HS-27A (cell line): ENCODE data around the gene ESPNL.
A peak's percentile ranks its signal among the peaks of the same experiment; 100 is the strongest.

Source experiments
- DNase-seq: peaks from one replicate; pipeline ENCODE4 v3.0.0-alpha.2; 2012; ENCODE audit warnings: low read depth, missing footprints

ESPNL gene

GRCh38 chr2:238142382-238143205 lies 42.5 kb downstream of the ESPNL start:
- DNase-seq = no peak

DNA sequence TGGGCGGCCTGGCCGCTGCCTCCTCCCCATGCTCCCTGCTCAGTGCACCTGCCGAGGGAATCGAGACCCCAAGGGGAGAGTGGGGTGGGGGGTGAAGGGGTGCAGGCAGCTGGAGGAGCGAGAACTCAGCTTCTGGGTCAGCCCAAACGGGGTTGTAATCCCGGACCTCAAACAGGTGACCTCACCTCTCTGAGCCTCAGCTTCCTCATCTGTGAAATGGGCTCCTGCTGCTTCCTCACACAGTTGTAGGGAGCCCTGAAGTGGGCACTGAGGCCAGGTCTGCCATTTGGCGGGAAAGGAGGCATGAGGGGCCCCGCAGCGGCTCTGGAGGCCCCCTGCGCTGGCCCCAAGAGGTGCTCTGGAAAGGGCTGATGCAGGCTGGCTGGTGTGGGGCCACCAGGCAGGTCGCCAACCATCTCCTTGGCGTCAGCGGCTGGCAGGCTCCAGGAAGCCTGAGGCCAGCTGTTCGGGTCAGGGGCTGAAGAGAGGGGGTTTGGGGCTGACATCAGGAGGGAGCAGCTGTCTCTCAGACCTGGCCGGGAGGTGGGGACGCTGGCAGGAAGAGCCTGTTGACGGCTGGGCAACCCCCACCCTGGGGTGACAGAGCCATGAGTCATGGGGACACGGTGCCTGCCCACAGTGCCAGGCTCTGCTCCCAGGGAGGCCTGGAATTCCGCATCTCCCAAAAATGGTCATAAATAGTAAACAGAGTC lies 43.3 kb downstream of the ESPNL start:
- DNase-seq = peak; percentile 14

GRCh38 chr2:238144262-238144661 lies 44.1 kb downstream of the ESPNL start:
- no peak for DNase-seq

DNA sequence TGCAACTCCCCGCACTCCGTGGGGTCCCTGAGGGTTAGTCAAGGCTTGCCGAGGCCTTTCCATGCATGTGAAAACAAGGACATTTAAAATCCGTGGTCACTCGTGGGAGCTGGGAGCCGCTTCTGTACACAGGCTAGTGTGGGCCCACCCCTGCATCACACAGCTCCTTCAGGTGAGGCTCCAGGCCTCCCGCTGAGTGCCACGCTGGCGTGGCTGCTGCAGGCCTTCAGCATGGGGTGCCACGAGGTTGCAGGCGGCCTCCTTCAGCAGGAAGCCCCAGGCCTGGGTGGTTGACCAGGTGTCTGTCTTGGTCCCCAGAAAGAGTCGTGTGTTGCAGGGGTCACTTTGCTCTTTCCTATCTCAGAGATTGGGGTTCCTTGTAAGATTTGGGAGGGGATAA lies 44.9 kb downstream of the ESPNL start:
- no peak for DNase-seq

- DNase-seq = no peak
These were observed 45.7 kb downstream of the ESPNL start for GRCh38 chr2:238145851-238146250.

DNA sequence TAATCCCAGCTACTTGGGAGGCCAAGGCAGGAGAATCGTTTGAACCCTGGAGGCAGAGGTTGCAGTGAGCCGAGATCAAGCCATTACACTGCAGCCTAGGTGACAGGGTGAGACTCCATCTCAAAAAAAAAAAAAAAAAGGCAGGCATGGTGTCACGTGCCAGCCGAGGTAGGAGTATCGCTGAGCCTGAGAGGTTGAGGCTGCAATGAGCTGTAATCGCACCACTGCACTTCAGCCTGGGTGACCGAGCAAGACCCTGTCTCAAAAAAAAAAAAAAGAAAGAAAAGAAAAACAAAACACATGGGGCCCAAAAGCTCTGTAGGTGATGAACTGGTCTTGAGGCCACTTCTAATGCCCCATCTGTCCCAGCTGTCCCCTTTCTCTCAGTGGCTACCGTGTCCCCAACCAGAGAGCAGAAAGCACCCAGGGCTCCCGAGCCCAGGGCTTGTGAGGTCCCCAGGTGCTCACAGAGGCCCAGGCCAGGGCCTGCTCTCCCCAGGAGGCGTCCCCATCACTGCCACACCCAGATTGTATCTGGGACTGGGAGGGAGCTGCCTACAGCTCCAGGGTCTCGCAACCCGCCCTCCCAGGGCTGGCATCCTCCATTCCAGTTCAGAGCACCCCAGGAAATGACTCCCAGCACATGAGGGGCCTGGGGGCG lies 46.9 kb downstream of the ESPNL start:
- DNase-seq = no peak

- DNase-seq = no peak
These were observed 48.8 kb downstream of the ESPNL start for GRCh38 chr2:238148981-238149380.

- no peak for DNase-seq
These were observed 49.9 kb downstream of the ESPNL start for GRCh38 chr2:238149841-238150572.

GRCh38 chr2:238150686-238151085 lies 50.5 kb downstream of the ESPNL start:
- no peak for DNase-seq

DNA sequence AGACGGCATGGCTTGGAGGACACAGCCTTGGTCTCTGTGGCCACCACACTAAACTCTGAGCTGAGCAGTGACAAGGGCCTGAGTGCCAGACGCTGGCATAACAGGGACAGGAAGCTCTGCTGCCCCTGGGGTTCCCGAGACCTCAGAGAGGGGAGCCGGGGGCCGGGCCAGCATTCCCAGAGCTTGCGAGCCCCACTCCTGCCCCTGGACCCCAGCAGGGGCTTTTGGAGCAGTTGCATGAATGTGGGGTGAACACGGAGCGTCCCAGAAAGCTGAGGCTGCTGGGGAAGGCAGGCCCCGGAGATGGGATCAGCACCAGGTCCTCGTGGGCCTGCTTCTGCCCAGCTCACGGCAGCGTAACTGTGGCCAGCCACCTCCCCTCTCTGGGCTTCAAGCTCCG lies 51.1 kb downstream of the ESPNL start:
- DNase-seq = no peak

- DNase-seq = no peak
These were observed 51.6 kb downstream of the ESPNL start for GRCh38 chr2:238151628-238152235.

DNA sequence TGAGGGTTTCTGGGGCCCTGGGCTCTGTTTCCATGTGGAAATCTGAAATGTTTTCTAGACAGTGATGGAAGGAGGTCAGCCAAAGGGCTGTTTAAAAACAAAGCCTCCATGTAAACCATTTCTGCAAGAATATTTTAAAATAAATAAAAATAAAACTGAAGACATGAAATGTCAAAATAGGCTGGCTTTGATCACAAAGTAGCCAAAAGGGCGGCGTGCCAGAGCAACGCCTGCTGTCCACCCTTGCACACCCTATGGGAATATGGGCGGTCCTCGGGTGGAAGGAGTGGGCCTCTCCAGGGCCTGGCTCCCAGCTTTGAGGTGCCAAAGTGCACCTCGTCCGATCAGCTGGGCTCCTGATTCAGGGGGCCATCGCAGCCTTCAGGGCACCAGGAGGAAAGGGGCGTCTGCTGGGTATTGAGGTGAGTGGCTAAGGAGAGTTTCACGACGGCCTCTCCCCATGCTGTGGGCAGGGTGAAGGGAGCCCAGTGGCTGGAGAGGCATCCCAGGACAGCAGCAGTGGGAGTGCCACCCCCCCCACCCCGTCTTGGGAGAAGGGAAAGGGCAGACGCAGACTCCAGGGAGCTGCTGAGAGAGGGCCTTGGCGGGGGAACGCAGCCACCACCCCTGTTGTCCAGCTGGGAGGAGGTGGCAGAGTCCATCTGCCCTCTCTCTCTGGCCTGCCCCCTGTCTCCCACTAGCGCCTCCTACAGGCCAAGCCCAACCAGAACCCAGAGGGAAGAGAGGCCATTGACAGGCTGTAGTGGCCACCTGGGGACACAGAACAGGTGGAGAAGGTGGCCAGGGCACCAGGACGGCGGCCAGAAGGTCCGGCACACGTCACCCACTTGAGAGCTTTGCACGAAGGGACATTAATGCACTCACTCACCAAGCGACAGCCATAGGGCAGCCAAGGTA lies 52.9 kb downstream of the ESPNL start:
- DNase-seq = no peak

DNA sequence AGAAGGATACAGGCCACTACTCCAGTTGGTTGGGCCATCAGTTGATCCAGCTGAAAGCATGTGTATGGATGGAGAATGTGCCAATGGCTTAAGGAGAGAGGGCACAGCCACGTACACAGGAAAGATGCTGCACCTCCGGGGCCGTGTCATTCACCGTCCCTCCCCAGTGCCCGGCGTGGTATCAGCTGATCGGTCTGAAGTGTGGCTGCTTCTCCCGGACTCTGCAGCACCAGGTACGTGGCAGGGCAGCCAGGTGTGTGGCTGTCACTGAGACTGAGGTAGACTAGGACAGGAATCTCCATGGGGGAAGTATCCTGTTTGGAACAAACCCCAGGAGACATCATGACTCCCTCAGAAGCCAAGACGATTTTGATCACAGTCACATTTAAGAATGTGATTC lies 54.4 kb downstream of the ESPNL start:
- DNase-seq = no peak

DNA sequence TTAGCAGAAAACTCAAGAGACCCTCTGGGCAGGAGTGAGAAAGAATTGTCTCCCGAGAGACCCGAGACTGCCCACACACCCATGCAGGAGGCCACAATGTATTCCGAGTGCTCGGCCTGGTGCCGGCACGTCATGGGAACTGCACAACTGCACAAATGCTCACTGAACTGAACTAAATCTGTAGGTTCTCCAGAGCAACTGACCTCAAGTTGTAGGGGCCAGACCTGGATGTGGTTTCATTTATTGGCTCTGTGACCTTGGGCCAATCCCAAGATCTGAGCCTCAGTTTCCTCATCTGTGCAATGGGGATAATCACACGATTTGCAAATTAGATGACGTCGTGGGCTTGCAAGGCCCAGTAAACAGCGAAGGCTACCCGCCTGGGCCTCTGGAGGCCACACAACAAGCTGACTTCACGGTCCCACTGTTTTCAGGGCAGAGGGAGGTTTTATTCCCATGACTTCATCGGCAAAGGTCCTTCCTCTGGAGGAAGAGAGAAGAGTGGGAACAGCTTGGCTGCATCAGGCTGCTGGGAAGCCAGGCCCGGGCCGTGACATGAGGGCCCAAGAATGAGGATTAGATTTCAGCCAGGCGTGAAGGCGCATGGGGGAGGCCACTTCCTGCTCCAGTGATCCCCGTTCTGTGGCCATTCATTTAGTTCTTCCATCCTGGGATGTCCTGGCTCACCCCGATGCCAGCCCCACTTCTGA lies 55.1 kb downstream of the ESPNL start:
- DNase-seq = no peak

DNA sequence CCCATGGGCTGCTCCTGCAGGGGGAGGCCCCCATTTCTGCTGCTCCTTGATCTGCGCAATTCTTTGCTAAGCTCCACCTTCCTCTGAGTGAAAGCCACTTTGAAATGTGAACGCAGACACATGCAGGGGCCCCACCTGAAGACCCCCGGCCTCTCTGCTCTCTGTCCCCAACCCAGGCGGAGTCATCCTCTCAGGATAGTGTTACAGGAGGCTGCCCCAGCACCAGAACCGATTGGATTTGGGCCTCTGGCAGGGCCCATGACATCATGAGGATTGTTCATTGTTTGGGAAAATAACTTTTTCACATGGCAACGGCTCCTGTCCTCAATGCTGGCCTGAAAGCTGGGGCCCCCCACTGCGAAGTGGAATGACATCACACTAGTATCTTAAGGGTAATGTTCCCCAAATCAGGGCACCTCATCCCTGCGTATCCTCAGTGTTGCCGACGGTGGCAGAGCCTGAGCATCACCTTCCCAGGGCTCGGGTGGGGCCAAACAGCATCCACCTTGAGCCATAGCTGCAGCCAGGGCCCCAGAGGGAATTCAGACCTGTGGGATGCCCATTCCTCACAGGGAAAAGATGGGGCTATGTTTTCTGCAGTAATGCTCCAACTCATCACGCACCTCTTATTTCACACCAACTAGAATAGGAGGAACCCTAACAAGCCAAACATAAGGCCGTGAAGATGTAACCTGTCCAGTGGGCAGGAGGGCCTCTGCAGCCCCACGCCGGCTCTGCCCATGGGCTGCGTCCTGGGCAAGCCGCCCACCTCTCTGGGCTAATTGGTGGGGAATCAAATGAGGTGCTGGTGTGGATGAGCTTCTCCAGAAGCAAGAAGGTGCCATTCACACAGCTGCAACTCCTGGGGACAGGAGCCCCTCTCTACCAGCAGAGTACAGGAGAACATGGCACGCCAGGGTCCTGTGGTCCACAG lies 55.9 kb downstream of the ESPNL start:
- DNase-seq = no peak

DNA sequence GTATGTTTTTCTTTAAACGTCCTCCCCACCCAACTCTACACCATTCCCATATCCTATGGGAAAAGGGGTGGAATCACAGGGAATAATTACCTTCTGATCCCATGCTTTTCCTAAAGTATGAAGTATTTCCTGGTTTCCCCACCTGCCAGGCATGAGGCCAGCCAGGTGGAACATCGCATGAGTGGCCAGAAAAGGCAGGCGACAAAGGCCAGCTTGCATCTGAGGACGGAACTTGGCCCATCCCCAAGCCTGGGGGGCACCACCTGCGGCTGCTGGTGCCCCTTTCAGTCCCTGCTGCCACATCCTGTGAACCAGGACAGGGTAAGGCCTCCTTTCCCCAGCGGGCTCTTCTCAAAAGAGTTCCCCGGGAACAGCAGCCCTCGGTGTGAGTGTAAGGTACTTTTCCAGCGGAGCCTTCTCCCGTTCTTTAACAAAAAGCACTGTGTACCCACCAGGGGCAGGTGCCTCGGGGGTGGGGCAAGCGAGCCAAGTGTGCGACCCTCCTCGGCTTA lies 57.4 kb downstream of the ESPNL start:
- DNase-seq = no peak

- DNase-seq = no peak
These were observed 57.9 kb downstream of the ESPNL start for GRCh38 chr2:238158018-238158508.

DNA sequence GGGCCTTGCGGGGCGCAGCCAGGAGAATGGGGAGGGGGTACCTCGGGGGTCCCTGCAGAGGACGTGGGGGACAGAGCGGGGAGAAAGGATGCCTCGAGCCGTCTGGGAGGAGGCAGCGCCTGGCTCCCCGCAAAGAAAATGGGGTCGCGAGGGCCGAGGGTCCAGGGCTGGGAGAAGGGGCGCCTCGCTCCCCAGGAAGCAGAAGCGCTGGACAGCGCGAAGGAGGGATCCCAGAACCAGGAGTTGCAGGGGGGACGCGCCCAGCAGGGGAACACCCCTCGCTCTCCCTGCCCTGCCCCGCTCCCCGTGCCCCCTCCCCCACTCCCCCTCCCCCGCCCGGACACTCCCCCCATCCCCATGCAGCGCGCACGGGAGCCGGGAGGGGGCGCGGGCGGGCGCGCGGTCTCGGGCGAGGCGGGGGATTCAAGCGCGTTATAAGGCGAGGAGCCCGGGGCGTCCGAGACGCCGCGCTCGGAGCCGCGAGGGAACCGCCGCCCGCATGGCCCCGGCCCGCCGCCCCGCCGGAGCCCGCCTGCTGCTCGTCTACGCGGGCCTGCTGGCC lies 58.5 kb downstream of the ESPNL start, which contains the start of gene ERFE:
Gene ERFE (plus strand): TSS at position 462 of the 562 bp plus-strand sequence. CDS start 38 bp downstream, at position 500.
- DNase-seq = no peak
